OCI-LY7 (cell line): ENCODE data around the gene NDUFA13. TPM values are rescaled to one million over a fixed set of nuclear protein-coding genes. Genes with fewer than 3 reads are reported as not detected.

Experiments used
- Bru-seq: library from RNA; stranded (reverse); fragments of 400-500 nt; gene quantifications from one replicate; lab custom pipeline; 2021; lab: Mats Ljungman, UMichigan
- BruChase-seq, 2 experiments: library from RNA; stranded (reverse); fragments of 400-500 nt; gene quantifications; one replicate each; lab custom pipeline; 2021; lab: Mats Ljungman, UMichigan
- BruUV-seq: library from RNA; stranded (reverse); fragments of 400-500 nt; replicated peaks from 2 replicates; lab custom pipeline; 2021; lab: Mats Ljungman, UMichigan
- CTCF ChIA-PET: fragments of 300-600 bp; sonication (Branson Sonifier 250); formaldehyde crosslinking; loops from one replicate; lab custom pipeline; 2022; ENCODE audit warnings: antibody characterized with exemption; ENCODE audit not compliant: unreplicated experiment; lab: Charles Lee
- POLR2A ChIA-PET: fragments of 300-600 bp; sonication (Branson Sonifier 250); formaldehyde crosslinking; loops from one replicate; lab custom pipeline; 2022; ENCODE audit warnings: antibody characterized with exemption; lab: Charles Lee
- DNase-seq: peaks from one replicate; pipeline ENCODE4 v3.0.0-alpha.2; 2015; ENCODE audit warnings: low spot score
- H2AFZ ChIP-seq: fragments of 200-600 bp; sonication (generic), shearing (Covaris generic); 2 replicates; pipeline ENCODE4 v1.6.1; 2014; ENCODE audit warnings: mild to moderate bottlenecking, antibody characterized with exemption, low read length, moderate library complexity
- H3K27ac ChIP-seq: fragments of 200-600 bp; sonication (generic); 2 replicates; pipeline ENCODE4 v1.5.1; 2014; ENCODE audit warnings: mixed run types, low read depth, mild to moderate bottlenecking, moderate library complexity, low read length, inconsistent platforms; ENCODE audit not compliant: poor library complexity, severe bottlenecking
- H3K36me3 ChIP-seq: fragments of 200-600 bp; sonication (generic); 2 replicates; pipeline ENCODE4 v1.6.1; 2014; ENCODE audit warnings: mild to moderate bottlenecking, antibody characterized with exemption, low read length, moderate library complexity, mixed read lengths; ENCODE audit not compliant: insufficient read depth
- H3K4me1 ChIP-seq: fragments of 200-600 bp; sonication (generic); 2 replicates; pipeline ENCODE4 v1.5.1; 2014; ENCODE audit warnings: mild to moderate bottlenecking, low read length; ENCODE audit not compliant: insufficient read depth, poor library complexity, severe bottlenecking
- H3K4me2 ChIP-seq: fragments of 200-600 bp; sonication (generic); 2 replicates; pipeline ENCODE4 v1.6.1; 2014; ENCODE audit warnings: mild to moderate bottlenecking, low read length
- H3K4me3 ChIP-seq: fragments of 200-600 bp; sonication (generic); 2 replicates; pipeline ENCODE4 v1.5.1; 2014; ENCODE audit warnings: mild to moderate bottlenecking, low read depth, low read length; ENCODE audit not compliant: poor library complexity, severe bottlenecking
- H3K79me2 ChIP-seq: fragments of 200-600 bp; sonication (generic); 2 replicates; pipeline ENCODE4 v1.6.1; 2016; ENCODE audit warnings: low read depth, mild to moderate bottlenecking, low read length, moderate library complexity, mixed read lengths; ENCODE audit not compliant: insufficient read depth
- H3K9me2 ChIP-seq: fragments of 200-600 bp; sonication (generic); 2 replicates; pipeline ENCODE4 v1.6.1; 2016; ENCODE audit warnings: mild to moderate bottlenecking, low read length, mixed read lengths; ENCODE audit not compliant: insufficient read depth
- H3K9me3 ChIP-seq: fragments of 200-600 bp; sonication (generic); 2 replicates; pipeline ENCODE4 v1.6.1; 2014; ENCODE audit warnings: mild to moderate bottlenecking, mixed run types, low read length, mixed read lengths
- H4K20me1 ChIP-seq: fragments of 200-600 bp; sonication (generic); 2 replicates; pipeline ENCODE4 v1.6.1; 2014; ENCODE audit warnings: mild to moderate bottlenecking, antibody characterized with exemption, low read length, moderate library complexity, mixed read lengths; ENCODE audit not compliant: insufficient read depth
- EZH2phosphoT487 ChIP-seq: fragments of 200-600 bp; sonication (generic); IDR thresholded peaks from 2 replicates; pipeline ENCODE4 v1.6.1; 2018; ENCODE audit warnings: low read depth, borderline replicate concordance, mild to moderate bottlenecking, mixed run types, antibody characterized with exemption, low read length, moderate library complexity, mixed read lengths
- intact Hi-C: fragments of 100-400 bp; cut with micrococcal nuclease; formaldehyde crosslinking; loops from one replicate; pipeline ENCODE4 v1.10.0; 2022; ENCODE audit not compliant: unreplicated experiment
- long read RNA-seq: library from polyadenylated mRNA; stranded (forward); transcript quantifications from one replicate; pipeline ENCODE4 v2.0.0, GENCODE V29; 2022
- total RNA-seq, 2 experiments: library from RNA; depleted of rRNA in 1 of 2; stranded (reverse); fragments of >200 nt in 1 of 2; shearing (Covaris generic) in 1 of 2; gene quantifications; 2 replicates each; pipeline ENCODE4 v1.2.3, GENCODE V29; 2014 to 2022
- TF ChIP-seq, protein P1 (sequence below): fragments of 200-600 bp; sonication (generic); conservative IDR thresholded peaks from 2 replicates; pipeline ENCODE4 v1.5.1; 2014; ENCODE audit warnings: mild to moderate bottlenecking, antibody characterized with exemption, low read length, moderate library complexity, mixed read lengths

Gene NDUFA13
- total RNA-seq (2014; rRNA removed; shearing (Covaris generic)): 275 and 320 TPM in 2 replicates
- total RNA-seq (2022): 421 and 429 TPM in 2 replicates
- percentile 95 among the genes with signal in this experiment for Bru-seq, nascent RNA
- percentile 97 among the genes with signal in this experiment for BruChase-seq, experiment 1, labeled RNA remaining after a 6-hour chase
- BruChase-seq, experiment 2, labeled RNA remaining after a 2-hour chase: percentile 92 among the genes with signal in this experiment
- long read RNA-seq, transcript NDUFA13-204 (5 exons, 991 nt): major isoform, 496 of 501 reads
- long read RNA-seq, partial matches to known transcripts: 3 of 501 reads
- long read RNA-seq, other reads (novel, unspliced or antisense): 0 of 501 reads

DNA sequence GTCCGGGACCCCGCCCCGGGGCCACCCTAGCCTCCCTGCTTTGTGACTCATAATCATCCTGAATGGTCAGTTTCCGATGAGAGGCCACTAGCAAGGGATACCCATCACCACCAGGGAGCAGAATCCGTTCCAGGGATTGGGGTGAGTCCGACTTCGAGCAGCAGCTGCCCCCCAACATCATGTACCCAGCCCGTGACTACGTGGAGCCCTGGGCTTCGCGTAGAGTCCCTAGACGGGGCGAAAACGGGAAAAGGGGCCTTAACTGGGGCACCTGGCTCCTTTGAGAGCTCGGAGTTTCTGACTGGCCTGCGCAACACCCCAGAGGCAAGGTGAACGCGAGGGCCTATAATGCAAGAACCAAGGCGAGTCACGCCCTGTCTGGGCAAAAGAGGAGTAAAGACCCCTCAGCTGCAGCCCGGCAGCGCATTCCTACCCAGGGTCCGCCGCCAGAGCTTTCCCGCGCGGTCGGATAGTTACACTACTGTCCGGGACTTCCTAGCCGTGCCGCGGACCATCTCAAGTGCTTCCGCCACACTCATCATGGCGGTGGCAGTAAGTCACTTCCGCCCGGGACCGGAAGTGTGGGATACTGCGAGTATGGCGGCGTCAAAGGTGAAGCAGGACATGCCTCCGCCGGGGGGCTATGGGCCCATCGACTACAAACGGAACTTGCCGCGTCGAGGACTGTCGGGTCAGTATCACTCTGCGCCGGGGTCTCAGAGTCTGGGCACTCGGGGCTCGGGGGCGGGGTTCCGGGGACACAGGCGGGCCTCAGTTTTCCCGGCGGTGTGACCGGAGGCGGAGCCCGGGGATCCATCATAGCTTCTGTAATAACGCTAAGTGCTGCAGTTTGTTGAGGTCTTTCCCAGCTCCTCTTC is at the start of gene NDUFA13:
Gene NDUFA13, plus strand, starts transcription at position 584 of the 878 bp plus-strand sequence. Its CDS starts 14 bp downstream, at position 598.
- ChIA-PET POLR2A (interaction anchor here (0.6 to 2.2 kb wide), 4 partner anchors 9 to 141 kb away, joined by 3 to 7 read pairs (median 3); no protein-coding TSS in a partner anchor), CTCF (no interaction called here)
- Histone ChIP-seq H3K36me3 (peaks cover 25% of the 10 kb centered on the region), H3K27ac (peak within 1 kb of the TSS; percentile 56), H4K20me1 (no peaks in the 10 kb centered on the region), H3K4me2 (peak within 1 kb of the TSS; percentile 70), H3K9me2 (no peaks in the 10 kb centered on the region), H2AFZ (peak within 1 kb of the TSS; percentile 43; the same call in 1 of the 2 replicates), H3K4me3 (peak within 1 kb of the TSS; percentile 90), H3K79me2 (peaks cover 46% of the 10 kb centered on the region), H3K9me3 (no peaks in the 10 kb centered on the region), H3K4me1 (peaks cover 32% of the 10 kb centered on the region)
- TSS peak; percentile 95 for BruUV-seq
- peak; percentile 95 for DNase-seq
- intact Hi-C loops: loop anchor here (1.0 kb wide), 1 partner anchor 8 kb away; no protein-coding TSS in a partner anchor
- no peak for TF ChIP-seq EZH2phosphoT487
- TF ChIP-seq, protein P1, sequence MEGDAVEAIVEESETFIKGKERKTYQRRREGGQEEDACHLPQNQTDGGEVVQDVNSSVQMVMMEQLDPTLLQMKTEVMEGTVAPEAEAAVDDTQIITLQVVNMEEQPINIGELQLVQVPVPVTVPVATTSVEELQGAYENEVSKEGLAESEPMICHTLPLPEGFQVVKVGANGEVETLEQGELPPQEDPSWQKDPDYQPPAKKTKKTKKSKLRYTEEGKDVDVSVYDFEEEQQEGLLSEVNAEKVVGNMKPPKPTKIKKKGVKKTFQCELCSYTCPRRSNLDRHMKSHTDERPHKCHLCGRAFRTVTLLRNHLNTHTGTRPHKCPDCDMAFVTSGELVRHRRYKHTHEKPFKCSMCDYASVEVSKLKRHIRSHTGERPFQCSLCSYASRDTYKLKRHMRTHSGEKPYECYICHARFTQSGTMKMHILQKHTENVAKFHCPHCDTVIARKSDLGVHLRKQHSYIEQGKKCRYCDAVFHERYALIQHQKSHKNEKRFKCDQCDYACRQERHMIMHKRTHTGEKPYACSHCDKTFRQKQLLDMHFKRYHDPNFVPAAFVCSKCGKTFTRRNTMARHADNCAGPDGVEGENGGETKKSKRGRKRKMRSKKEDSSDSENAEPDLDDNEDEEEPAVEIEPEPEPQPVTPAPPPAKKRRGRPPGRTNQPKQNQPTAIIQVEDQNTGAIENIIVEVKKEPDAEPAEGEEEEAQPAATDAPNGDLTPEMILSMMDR: no peak; the same call in 1 of the 2 replicates

- TF ChIP-seq, protein P1: no peak
- TF ChIP-seq EZH2phosphoT487: no peak
- H3K4me3 ChIP-seq: no peak overlapping the region
- DNase-seq: peak; percentile 48
- H4K20me1 ChIP-seq: no peaks in the 10 kb centered on the region
- no peak overlapping the region for H3K4me2 ChIP-seq
- H3K9me2 ChIP-seq: no peaks in the 10 kb centered on the region
- H3K79me2 ChIP-seq: peaks cover 38% of the 10 kb centered on the region
- intact Hi-C loops: no loop called here
- H3K27ac ChIP-seq: no peak overlapping the region
- H3K36me3 ChIP-seq: peaks cover 90% of the 10 kb centered on the region
- CTCF ChIA-PET: no interaction called here
- TSS peak; percentile 62 for BruUV-seq
- H3K9me3 ChIP-seq: peaks cover 25% of the 10 kb centered on the region
- H3K4me1 ChIP-seq: peaks cover 13% of the 10 kb centered on the region
- no peak overlapping the region for H2AFZ ChIP-seq
- POLR2A ChIA-PET: interaction anchor here (0.7 kb wide), 1 partner anchor 471 kb away, joined by 6 read pairs; no protein-coding TSS in a partner anchor
These were observed 47.5 kb upstream of the NDUFA13 start for GRCh38 chr19:19468424-19469050.
